HepG2 (cell line): ENCODE measurements around the gene NDUFAF5. TPM values are rescaled to one million over a fixed set of nuclear protein-coding genes. Genes with fewer than 3 reads are reported as not detected.

Experiments used
- AHDC1 ChIP-seq: sonication (generic); formaldehyde crosslinking; IDR thresholded peaks from 2 replicates; pipeline ENCODE4 v1.5.1; 2020; ENCODE audit warnings: mild to moderate bottlenecking, missing genetic modification reagents, borderline replicate concordance
- ARHGAP35 ChIP-seq: sonication (generic); formaldehyde crosslinking; IDR thresholded peaks from 2 replicates; pipeline ENCODE4 v1.9.0; 2022; ENCODE audit warnings: mild to moderate bottlenecking, inconsistent platforms, moderate library complexity, missing genetic modification reagents, borderline replicate concordance
- HIVEP1 ChIP-seq: sonication (generic); formaldehyde crosslinking; IDR thresholded peaks from 2 replicates; pipeline ENCODE4 v1.4.0; 2020; ENCODE audit warnings: mild to moderate bottlenecking, missing genetic modification reagents
- HMGXB4 ChIP-seq, 2 experiments: sonication (generic) in 1 of 2; formaldehyde crosslinking in 1 of 2; IDR thresholded peaks; 2 replicates each; pipeline versions ENCODE4 v1.4.0 to v1.6.1; 2018 to 2020; ENCODE audit warnings: missing genetic modification reagents in 2 of 2, borderline replicate concordance in 1 of 2, low read depth in 1 of 2, mild to moderate bottlenecking in 1 of 2, missing biosample characterization in 1 of 2
- ISX ChIP-seq: sonication (generic); formaldehyde crosslinking; conservative IDR thresholded peaks from 2 replicates; pipeline ENCODE4 v1.5.0; 2020; ENCODE audit warnings: missing genetic modification reagents
- NFATC3 ChIP-seq: sonication (generic); formaldehyde crosslinking; IDR thresholded peaks from 2 replicates; pipeline ENCODE4 v1.5.1; 2020; ENCODE audit warnings: mild to moderate bottlenecking, missing genetic modification reagents
- NFIB ChIP-seq: sonication (generic); formaldehyde crosslinking; IDR thresholded peaks from 2 replicates; pipeline ENCODE4 v1.9.0; 2021; ENCODE audit warnings: missing genetic modification reagents, mild to moderate bottlenecking, borderline replicate concordance
- ZBTB42 ChIP-seq: sonication (generic); formaldehyde crosslinking; IDR thresholded peaks from 2 replicates; pipeline ENCODE4 v1.5.0; 2020; ENCODE audit warnings: mild to moderate bottlenecking, missing genetic modification reagents
- ZMAT3 ChIP-seq: sonication (generic); formaldehyde crosslinking; conservative IDR thresholded peaks from 2 replicates; pipeline ENCODE4 v1.7.0; 2021; ENCODE audit warnings: missing genetic modification reagents
- ZNF256 ChIP-seq: sonication (generic); formaldehyde crosslinking; conservative IDR thresholded peaks from 2 replicates; pipeline ENCODE4 v1.4.0; 2020; ENCODE audit warnings: missing genetic modification reagents
- ZNF407 ChIP-seq: sonication (generic); formaldehyde crosslinking; IDR thresholded peaks from one replicate; pipeline ENCODE4 v1.5.1; 2020; ENCODE audit warnings: mild to moderate bottlenecking, missing genetic modification reagents; ENCODE audit errors: not compliant biosample characterization
- ZNF484 ChIP-seq: sonication (generic); formaldehyde crosslinking; IDR thresholded peaks from 2 replicates; pipeline ENCODE4 v1.5.1; 2020; ENCODE audit warnings: mild to moderate bottlenecking, low read depth, missing genetic modification reagents, borderline replicate concordance
- ZNF660 ChIP-seq: sonication (generic); formaldehyde crosslinking; IDR thresholded peaks from 2 replicates; pipeline ENCODE4 v1.5.1; 2020; ENCODE audit warnings: mild to moderate bottlenecking, low read depth, missing genetic modification reagents, borderline replicate concordance
- ZSCAN22 ChIP-seq: sonication (generic); formaldehyde crosslinking; IDR thresholded peaks from 2 replicates; pipeline ENCODE4 v1.4.0; 2020; ENCODE audit warnings: mild to moderate bottlenecking, missing genetic modification reagents
- polyA plus RNA-seq, 8 experiments: library from polyadenylated mRNA; depleted of rRNA in 3 of 8; stranded (reverse) in 7 of 8; unstranded in 1 of 8; fragments of >200 nt; fragmentation: Illumina TruSeq in 4 of 8; extraction: Trizol in 4 of 8; gene quantifications; 2 replicates each; pipeline versions ENCODE4 v1.2.1 to v1.2.3, GENCODE V29; 2011 to 2016; ENCODE audit warnings: low read depth in 4 of 8, missing spikeins in 1 of 8, mixed read lengths in 1 of 8; ENCODE audit not compliant: insufficient read depth in 1 of 8
- total RNA-seq, 5 experiments: library from RNA; depleted of rRNA; stranded (reverse); fragments of >200 nt; fragmentation: Illumina TruSeq; extraction: Trizol; gene quantifications; 2 replicates each; pipeline ENCODE4 v1.2.3, GENCODE V29; 2016; ENCODE audit warnings: low read depth in 1 of 5

Gene NDUFAF5
- total and polyA plus RNA-seq, 2 of the 13 experiments (the other 11 are each of a cell fraction or from before 2014, with no cell fraction given), result 23.1 to 66.7 TPM

- no peak for TF ChIP-seq ZNF407 (CRISPR knock-in tag)
- no peak for TF ChIP-seq NFIB (CRISPR knock-in tag)
- TF ChIP-seq NFATC3 (CRISPR knock-in tag), result no peak
- TF ChIP-seq HMGXB4 (CRISPR knock-in tag; IDR thresholded peaks at IDR 0.05; ENCODE audit: borderline replicate concordance in 1 of 2, low read depth in 1 of 2), result no peak
- no peak for TF ChIP-seq HIVEP1 (CRISPR knock-in tag)
- TF ChIP-seq ZSCAN22 (CRISPR knock-in tag), result no peak
- no peak for TF ChIP-seq AHDC1 (CRISPR knock-in tag)
- no peak for TF ChIP-seq ZNF484
- peak; percentile 93 for TF ChIP-seq ZBTB42 (CRISPR knock-in tag)
- TF ChIP-seq ARHGAP35, result no peak
- TF ChIP-seq ZNF660, result no peak
- peak; percentile 65; the same call in 1 of the 2 replicates for TF ChIP-seq ZMAT3 (CRISPR knock-in tag)
- no peak for TF ChIP-seq ISX
- peak; percentile 82 for TF ChIP-seq ZNF256
Observed at GRCh38 chr20:13800728-13801134, 15.9 kb downstream of the NDUFAF5 start (continued).
